HEK293 (cell line): Measurements from ENCODE around the gene NAA16.

Source experiments
- CTCF ChIA-PET: fragments of 350-600 bp; formaldehyde crosslinking; extraction: SDS; loops from one replicate; lab custom pipeline; 2021; ENCODE audit warnings: antibody characterized with exemption; lab: Yijun Ruan, JAX
- POLR2A ChIA-PET: fragments of 300-600 bp; formaldehyde crosslinking; extraction: SDS; loops from one replicate; lab custom pipeline; 2020; ENCODE audit warnings: antibody characterized with exemption, inconsistent platforms; lab: Yijun Ruan, JAX
- H3K27ac ChIP-seq: fragments of 200-500 bp; sonication (Bioruptor generic); 2 replicates; pipeline ENCODE4 v1.5.1; 2014; ENCODE audit warnings: low read depth, low read length, control low read depth, inconsistent platforms; ENCODE audit errors: extremely low read depth
- H3K36me3 ChIP-seq, 2 experiments: fragments of 200-500 bp in 1 of 2; sonication (Bioruptor generic) in 1 of 2; 1 replicate in 1 of 2; 2 replicates in 1 of 2; pipeline ENCODE4 v1.5.1; 2014 to 2017; ENCODE audit warnings: inconsistent platforms in 2 of 2, low read length in 2 of 2; ENCODE audit not compliant: control insufficient read depth in 2 of 2, insufficient read depth in 1 of 2
- H3K4me1 ChIP-seq: fragments of 200-500 bp; sonication (Bioruptor generic); 2 replicates; pipeline ENCODE4 v1.5.1; 2014; ENCODE audit warnings: mild to moderate bottlenecking, low read length, inconsistent platforms; ENCODE audit not compliant: control insufficient read depth, insufficient read depth
- H3K4me3 ChIP-seq: 2 replicates; pipeline ENCODE4 v1.5.1; 2011; ENCODE audit warnings: low read depth, mild to moderate bottlenecking, control low read depth, low read length, moderate library complexity
- H3K9me3 ChIP-seq: fragments of 200-500 bp; sonication (Bioruptor generic); 2 replicates; pipeline ENCODE4 v1.5.1; 2014; ENCODE audit warnings: low read depth, low read length, inconsistent platforms; ENCODE audit not compliant: control insufficient read depth, insufficient read depth
- FEZF1 ChIP-seq: fragments of 450-650 bp; formaldehyde crosslinking; IDR thresholded peaks from 2 replicates; pipeline ENCODE4 v1.5.1; 2016; ENCODE audit warnings: missing biosample characterization, missing genetic modification characterization
- HIC1 ChIP-seq: fragments of 450-650 bp; formaldehyde crosslinking; IDR thresholded peaks from 2 replicates; pipeline ENCODE4 v1.5.1; 2016; ENCODE audit warnings: missing biosample characterization, missing genetic modification characterization
- IKZF3 ChIP-seq: fragments of 450-650 bp; IDR thresholded peaks from 2 replicates; pipeline ENCODE4 v1.5.0; 2018; ENCODE audit warnings: missing biosample characterization, mild to moderate bottlenecking, missing genetic modification characterization, moderate library complexity
- INSM2 ChIP-seq: fragments of 450-650 bp; formaldehyde crosslinking; IDR thresholded peaks from 2 replicates; pipeline ENCODE4 v1.5.1; 2016; ENCODE audit warnings: missing biosample characterization, missing genetic modification characterization
- PRDM2 ChIP-seq: fragments of 450-650 bp; formaldehyde crosslinking; IDR thresholded peaks from 2 replicates; pipeline ENCODE4 v1.5.1; 2016; ENCODE audit warnings: missing biosample characterization, missing genetic modification characterization, borderline replicate concordance
- ZBTB20 ChIP-seq: fragments of 450-650 bp; formaldehyde crosslinking; IDR thresholded peaks from 2 replicates; pipeline ENCODE4 v1.5.1; 2016; ENCODE audit warnings: missing biosample characterization, missing genetic modification characterization
- ZFP3 ChIP-seq: fragments of 450-650 bp; formaldehyde crosslinking; IDR thresholded peaks from 2 replicates; pipeline ENCODE4 v1.5.1; 2016; ENCODE audit warnings: low read depth, missing biosample characterization, missing genetic modification characterization
- ZNF18 ChIP-seq: fragments of 450-650 bp; formaldehyde crosslinking; IDR thresholded peaks from 2 replicates; pipeline ENCODE4 v1.5.1; 2016; ENCODE audit warnings: missing biosample characterization, missing genetic modification characterization
- ZNF211 ChIP-seq: fragments of 450-650 bp; formaldehyde crosslinking; IDR thresholded peaks from 2 replicates; pipeline ENCODE4 v1.5.1; 2016; ENCODE audit warnings: low read depth, missing biosample characterization, missing genetic modification characterization
- ZNF214 ChIP-seq: fragments of 450-650 bp; formaldehyde crosslinking; IDR thresholded peaks from 2 replicates; pipeline ENCODE4 v1.5.1; 2017; ENCODE audit warnings: missing biosample characterization, mild to moderate bottlenecking, missing genetic modification characterization, borderline replicate concordance
- ZNF248 ChIP-seq: fragments of 450-650 bp; formaldehyde crosslinking; IDR thresholded peaks from 2 replicates; pipeline ENCODE4 v1.5.1; 2017; ENCODE audit warnings: missing biosample characterization, missing genetic modification characterization
- ZNF302 ChIP-seq: fragments of 450-650 bp; formaldehyde crosslinking; IDR thresholded peaks from 2 replicates; pipeline ENCODE4 v1.5.1; 2016; ENCODE audit warnings: missing biosample characterization, missing genetic modification characterization, low read depth
- ZNF394 ChIP-seq: fragments of 450-650 bp; formaldehyde crosslinking; IDR thresholded peaks from 2 replicates; pipeline ENCODE4 v1.5.1; 2016; ENCODE audit warnings: missing biosample characterization, missing genetic modification characterization, mild to moderate bottlenecking, moderate library complexity, borderline replicate concordance
- ZNF473 ChIP-seq: fragments of 450-650 bp; formaldehyde crosslinking; IDR thresholded peaks from 2 replicates; pipeline ENCODE4 v1.5.1; 2017; ENCODE audit warnings: missing biosample characterization, missing genetic modification characterization
- ZNF558 ChIP-seq: fragments of 450-650 bp; formaldehyde crosslinking; IDR thresholded peaks from 2 replicates; pipeline ENCODE4 v1.5.1; 2016; ENCODE audit warnings: missing biosample characterization, missing genetic modification characterization
- ZNF660 ChIP-seq: fragments of 450-650 bp; IDR thresholded peaks from 2 replicates; pipeline ENCODE4 v1.5.1; 2018; ENCODE audit warnings: missing biosample characterization, mild to moderate bottlenecking, missing genetic modification characterization
- ZNF776 ChIP-seq: fragments of 450-650 bp; formaldehyde crosslinking; IDR thresholded peaks from 2 replicates; pipeline ENCODE4 v1.5.0; 2017; ENCODE audit warnings: missing biosample characterization, missing genetic modification characterization, borderline replicate concordance
- ZNF777 ChIP-seq: fragments of 450-650 bp; formaldehyde crosslinking; IDR thresholded peaks from 2 replicates; pipeline ENCODE4 v1.5.1; 2017; ENCODE audit warnings: missing biosample characterization, missing genetic modification characterization, borderline replicate concordance
- TF ChIP-seq, protein P1 (sequence below): fragments of 450-650 bp; formaldehyde crosslinking; IDR thresholded peaks from 2 replicates; pipeline ENCODE4 v1.5.1; 2016; ENCODE audit warnings: missing biosample characterization, missing genetic modification characterization
- TF ChIP-seq, protein P2 (sequence below): fragments of 450-650 bp; IDR thresholded peaks from 2 replicates; pipeline ENCODE4 v1.5.1; 2018; ENCODE audit warnings: missing biosample characterization, mild to moderate bottlenecking, missing genetic modification characterization

The NAA16 gene

GRCh38 chr13:41387576-41387975 is 76.5 kb downstream of the NAA16 start:
- TF ChIP-seq ZNF18 (tag by site-specific recombination) (no peak), ZNF660 (tag by site-specific recombination) (no peak), ZNF248 (no peak), ZNF302 (tag by site-specific recombination) (no peak), ZNF214 (tag by site-specific recombination) (no peak), ZNF777 (tag by site-specific recombination) (no peak), FEZF1 (tag by site-specific recombination) (no peak), ZFP3 (no peak), ZNF776 (tag by site-specific recombination) (no peak), ZBTB20 (tag by site-specific recombination) (no peak), ZNF473 (tag by site-specific recombination) (no peak), ZNF558 (tag by site-specific recombination) (no peak), ZNF394 (no peak), IKZF3 (tag by site-specific recombination) (no peak)
- TF ChIP-seq, protein P1, sequence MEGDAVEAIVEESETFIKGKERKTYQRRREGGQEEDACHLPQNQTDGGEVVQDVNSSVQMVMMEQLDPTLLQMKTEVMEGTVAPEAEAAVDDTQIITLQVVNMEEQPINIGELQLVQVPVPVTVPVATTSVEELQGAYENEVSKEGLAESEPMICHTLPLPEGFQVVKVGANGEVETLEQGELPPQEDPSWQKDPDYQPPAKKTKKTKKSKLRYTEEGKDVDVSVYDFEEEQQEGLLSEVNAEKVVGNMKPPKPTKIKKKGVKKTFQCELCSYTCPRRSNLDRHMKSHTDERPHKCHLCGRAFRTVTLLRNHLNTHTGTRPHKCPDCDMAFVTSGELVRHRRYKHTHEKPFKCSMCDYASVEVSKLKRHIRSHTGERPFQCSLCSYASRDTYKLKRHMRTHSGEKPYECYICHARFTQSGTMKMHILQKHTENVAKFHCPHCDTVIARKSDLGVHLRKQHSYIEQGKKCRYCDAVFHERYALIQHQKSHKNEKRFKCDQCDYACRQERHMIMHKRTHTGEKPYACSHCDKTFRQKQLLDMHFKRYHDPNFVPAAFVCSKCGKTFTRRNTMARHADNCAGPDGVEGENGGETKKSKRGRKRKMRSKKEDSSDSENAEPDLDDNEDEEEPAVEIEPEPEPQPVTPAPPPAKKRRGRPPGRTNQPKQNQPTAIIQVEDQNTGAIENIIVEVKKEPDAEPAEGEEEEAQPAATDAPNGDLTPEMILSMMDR (tag by site-specific recombination): no peak
- Histone ChIP-seq H3K27ac (no peak overlapping the region), H3K36me3 (no peaks in the 10 kb centered on the region), H3K4me3 (no peak overlapping the region), H3K4me1 (no peaks in the 10 kb centered on the region), H3K9me3 (no peaks in the 10 kb centered on the region)
- ChIA-PET POLR2A (no interaction called here), CTCF (no interaction called here)

GRCh38 chr13:41388143-41388881 is 77.2 kb downstream of the NAA16 start:
- H3K4me3 ChIP-seq: no peak overlapping the region
- H3K27ac ChIP-seq: no peak overlapping the region
- H3K36me3 ChIP-seq: no peaks in the 10 kb centered on the region
- POLR2A ChIA-PET: no interaction called here
- H3K4me1 ChIP-seq: no peaks in the 10 kb centered on the region
- CTCF ChIA-PET: interaction anchor here (0.9 kb wide), 1 partner anchor 265 kb away, joined by 3 read pairs; no protein-coding TSS in a partner anchor
- H3K9me3 ChIP-seq: no peaks in the 10 kb centered on the region
- no peak for TF ChIP-seq HIC1
- no peak for TF ChIP-seq ZNF211
- TF ChIP-seq PRDM2 (tag by site-specific recombination): no peak
- no peak for TF ChIP-seq INSM2 (tag by site-specific recombination)
- TF ChIP-seq, protein P2, sequence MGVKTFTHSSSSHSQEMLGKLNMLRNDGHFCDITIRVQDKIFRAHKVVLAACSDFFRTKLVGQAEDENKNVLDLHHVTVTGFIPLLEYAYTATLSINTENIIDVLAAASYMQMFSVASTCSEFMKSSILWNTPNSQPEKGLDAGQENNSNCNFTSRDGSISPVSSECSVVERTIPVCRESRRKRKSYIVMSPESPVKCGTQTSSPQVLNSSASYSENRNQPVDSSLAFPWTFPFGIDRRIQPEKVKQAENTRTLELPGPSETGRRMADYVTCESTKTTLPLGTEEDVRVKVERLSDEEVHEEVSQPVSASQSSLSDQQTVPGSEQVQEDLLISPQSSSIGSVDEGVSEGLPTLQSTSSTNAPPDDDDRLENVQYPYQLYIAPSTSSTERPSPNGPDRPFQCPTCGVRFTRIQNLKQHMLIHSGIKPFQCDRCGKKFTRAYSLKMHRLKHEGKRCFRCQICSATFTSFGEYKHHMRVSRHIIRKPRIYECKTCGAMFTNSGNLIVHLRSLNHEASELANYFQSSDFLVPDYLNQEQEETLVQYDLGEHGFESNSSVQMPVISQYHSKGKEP (tag by site-specific recombination): no peak
